Fibroblast of skin of right quadriceps (primary cell): ENCODE results near the gene ABCB4.
A peak's percentile ranks its signal among the peaks of the same experiment; 100 is the strongest.

Source experiments
- DNase-seq: peaks from one replicate; pipeline ENCODE4 v3.0.0-alpha.2; 2013

The ABCB4 gene

GRCh38 chr7:87416682-87417587 is 58.5 kb downstream of the ABCB4 start:
- peak; percentile 58 for DNase-seq

GRCh38 chr7:87414794-87415188 is 60.7 kb downstream of the ABCB4 start:
- no peak for DNase-seq

GRCh38 chr7:87413951-87414793 is 61.3 kb downstream of the ABCB4 start:
- peak; percentile 48 for DNase-seq

- peak; percentile 9 for DNase-seq
These were observed 62.5 kb downstream of the ABCB4 start for GRCh38 chr7:87413029-87413428.

- DNase-seq = no peak
These were observed 64.3 kb downstream of the ABCB4 start for GRCh38 chr7:87411186-87411585.

GRCh38 chr7:87404674-87405073 is 70.8 kb downstream of the ABCB4 start:
- no peak for DNase-seq

- peak; percentile 85 for DNase-seq
These were observed 77.0 kb downstream of the ABCB4 start for GRCh38 chr7:87398446-87398845.

GRCh38 chr7:87395442-87396020 is 79.9 kb downstream of the ABCB4 start:
- no peak for DNase-seq

- no peak for DNase-seq
These were observed 84.3 kb downstream of the ABCB4 start for GRCh38 chr7:87391020-87391701.

- no peak for DNase-seq
These were observed 94.6 kb downstream of the ABCB4 start for GRCh38 chr7:87380905-87381304.

GRCh38 chr7:87375662-87376435 is 99.6 kb downstream of the ABCB4 start:
- DNase-seq = no peak

- DNase-seq = peak; percentile 54
These were observed 104.8 kb downstream of the ABCB4 start for GRCh38 chr7:87370660-87371180.

- DNase-seq = no peak
These were observed 106.3 kb downstream of the ABCB4 start for GRCh38 chr7:87369216-87369615.

- DNase-seq = no peak
These were observed 111.2 kb downstream of the ABCB4 start for GRCh38 chr7:87364246-87364645.

- DNase-seq = no peak
These were observed 112.1 kb downstream of the ABCB4 start for GRCh38 chr7:87363342-87363741.

- DNase-seq = no peak
These were observed 114.2 kb downstream of the ABCB4 start for GRCh38 chr7:87361320-87361719.

GRCh38 chr7:87359366-87359765 is 116.1 kb downstream of the ABCB4 start:
- DNase-seq = peak; percentile 9

GRCh38 chr7:87356448-87356847 is 119.0 kb downstream of the ABCB4 start:
- DNase-seq = no peak

GRCh38 chr7:87354749-87355148 is 120.7 kb downstream of the ABCB4 start:
- DNase-seq = peak; percentile 30
